D721Med (cell line): ENCODE data around the gene TMEM184B.

Experiments
- DNase-seq: peaks from one replicate; pipeline ENCODE4 v3.0.0; 2011; ENCODE audit warnings: low spot score; ENCODE audit not compliant: insufficient read length
- FAIRE-seq: peaks from 2 replicates; lab custom pipeline; 2011; peaks lifted over from hg19 to GRCh38; lab: Jason Lieb, UNC
- CTCF ChIP-seq: IDR thresholded peaks from 2 replicates; pipeline ENCODE4 v1.5.1; 2012; ENCODE audit warnings: mild to moderate bottlenecking, control low read depth; ENCODE audit not compliant: insufficient read depth; ENCODE audit errors: missing control alignments

Gene TMEM184B

DNA sequence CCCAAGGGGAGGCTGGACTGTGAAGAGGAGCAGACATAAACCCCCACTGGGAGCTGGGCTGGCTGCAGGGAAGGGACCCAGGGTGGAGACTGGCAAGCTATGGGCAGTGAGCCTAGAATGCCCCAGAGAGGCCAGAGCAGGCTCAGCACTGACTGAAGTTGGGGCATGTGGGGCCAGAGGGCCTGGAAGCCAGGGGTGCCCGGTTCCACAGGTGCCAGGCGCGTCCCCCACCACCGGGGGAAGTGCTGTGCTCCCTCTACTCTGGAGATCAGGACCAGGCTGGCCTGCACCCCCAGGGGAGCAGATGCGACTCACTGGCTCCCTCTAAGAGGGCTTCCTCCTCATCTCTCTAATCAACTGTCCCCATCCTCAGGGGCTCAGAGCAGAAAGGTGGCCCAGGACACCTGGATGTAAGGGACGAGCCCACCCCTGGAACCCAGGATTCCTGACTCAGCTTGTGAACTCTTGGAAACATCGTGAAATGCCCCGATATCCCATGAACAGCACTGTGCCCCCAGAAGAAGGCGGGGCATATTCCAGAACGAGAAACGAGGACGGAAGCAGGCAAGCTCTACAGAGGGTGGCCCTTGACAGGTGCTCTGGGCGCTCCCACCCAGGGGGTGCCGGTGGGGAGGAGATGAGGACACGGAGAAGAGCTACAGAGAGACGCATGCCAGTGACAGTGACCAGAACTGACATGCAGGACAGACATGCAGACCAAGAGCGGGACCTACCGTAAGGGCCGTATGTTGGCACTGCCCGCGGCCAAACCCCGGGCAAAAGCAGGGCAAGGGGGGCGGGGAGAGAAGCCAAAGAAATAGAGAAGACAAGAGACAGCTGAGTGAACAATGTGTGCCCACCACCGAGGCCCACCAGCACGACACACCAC, 50.7 kb downstream of the TMEM184B start:
- TF ChIP-seq CTCF: no peak
- no peak for FAIRE-seq
- DNase-seq: no peak

GRCh38 chr22:38221407-38221806, 51.4 kb downstream of the TMEM184B start:
- DNase-seq: no peak
- no peak for TF ChIP-seq CTCF
- no peak for FAIRE-seq

DNA sequence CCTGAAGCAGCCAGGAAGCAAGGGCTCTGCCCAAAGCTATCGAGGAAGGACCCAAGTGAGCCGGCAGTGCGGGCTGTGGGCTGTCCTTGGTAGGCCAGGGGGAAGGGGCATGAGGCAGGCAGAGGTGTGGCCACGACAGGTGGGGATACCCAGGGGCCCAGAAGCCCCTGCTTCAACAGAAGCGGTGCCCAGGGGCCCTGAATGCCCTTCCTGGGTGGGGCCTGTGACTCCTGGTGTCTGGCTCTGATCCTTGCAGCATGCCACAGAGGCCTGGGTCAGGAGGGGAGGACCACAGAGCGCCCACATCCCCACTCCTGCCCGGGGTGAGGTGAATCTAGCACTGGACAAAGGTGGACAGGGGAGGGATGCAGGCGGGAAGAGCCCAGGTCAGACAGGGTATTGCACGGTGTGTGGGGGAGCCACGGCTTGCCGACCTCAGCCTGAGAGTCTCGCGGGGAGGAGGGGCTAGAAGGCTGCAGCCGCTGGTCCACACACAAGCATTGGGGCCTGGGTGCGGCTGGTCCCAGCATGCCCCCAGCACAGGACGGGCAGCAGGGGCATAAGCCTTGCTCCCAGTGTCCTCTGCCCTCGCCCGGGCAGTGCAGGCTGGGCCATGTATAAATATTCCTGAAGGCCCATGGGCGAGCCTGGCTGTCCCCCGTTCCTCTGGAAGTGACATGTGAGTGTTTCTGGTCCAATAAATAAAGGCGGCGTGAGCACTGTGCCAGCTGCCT, 52.0 kb downstream of the TMEM184B start:
- TF ChIP-seq CTCF: no peak
- DNase-seq: no peak
- no peak for FAIRE-seq

- TF ChIP-seq CTCF: no peak
- no peak for DNase-seq
- no peak for FAIRE-seq
Observed at GRCh38 chr22:38220163-38220562, 52.6 kb downstream of the TMEM184B start.

DNA sequence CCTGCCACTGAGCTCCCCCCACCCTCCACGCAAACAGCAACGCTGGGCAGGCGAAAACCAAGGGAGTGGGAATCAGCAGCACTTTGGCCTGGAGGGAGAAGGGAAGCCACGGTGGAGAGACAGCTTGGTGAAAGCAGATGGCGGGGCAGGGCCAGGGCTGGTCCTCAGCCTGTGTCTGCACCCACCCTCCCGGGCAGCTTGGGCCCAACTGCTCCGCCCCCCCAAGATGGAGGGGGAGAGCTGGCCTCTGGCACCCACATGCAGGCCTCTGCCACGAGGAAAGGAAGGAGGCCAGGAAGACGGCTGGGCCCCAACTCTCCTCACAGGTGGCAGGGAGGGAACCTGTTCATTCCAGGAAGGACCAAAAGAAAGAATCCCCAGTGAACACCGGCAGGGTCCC, 53.2 kb downstream of the TMEM184B start:
- DNase-seq: no peak
- TF ChIP-seq CTCF: no peak
- FAIRE-seq: no peak

DNA sequence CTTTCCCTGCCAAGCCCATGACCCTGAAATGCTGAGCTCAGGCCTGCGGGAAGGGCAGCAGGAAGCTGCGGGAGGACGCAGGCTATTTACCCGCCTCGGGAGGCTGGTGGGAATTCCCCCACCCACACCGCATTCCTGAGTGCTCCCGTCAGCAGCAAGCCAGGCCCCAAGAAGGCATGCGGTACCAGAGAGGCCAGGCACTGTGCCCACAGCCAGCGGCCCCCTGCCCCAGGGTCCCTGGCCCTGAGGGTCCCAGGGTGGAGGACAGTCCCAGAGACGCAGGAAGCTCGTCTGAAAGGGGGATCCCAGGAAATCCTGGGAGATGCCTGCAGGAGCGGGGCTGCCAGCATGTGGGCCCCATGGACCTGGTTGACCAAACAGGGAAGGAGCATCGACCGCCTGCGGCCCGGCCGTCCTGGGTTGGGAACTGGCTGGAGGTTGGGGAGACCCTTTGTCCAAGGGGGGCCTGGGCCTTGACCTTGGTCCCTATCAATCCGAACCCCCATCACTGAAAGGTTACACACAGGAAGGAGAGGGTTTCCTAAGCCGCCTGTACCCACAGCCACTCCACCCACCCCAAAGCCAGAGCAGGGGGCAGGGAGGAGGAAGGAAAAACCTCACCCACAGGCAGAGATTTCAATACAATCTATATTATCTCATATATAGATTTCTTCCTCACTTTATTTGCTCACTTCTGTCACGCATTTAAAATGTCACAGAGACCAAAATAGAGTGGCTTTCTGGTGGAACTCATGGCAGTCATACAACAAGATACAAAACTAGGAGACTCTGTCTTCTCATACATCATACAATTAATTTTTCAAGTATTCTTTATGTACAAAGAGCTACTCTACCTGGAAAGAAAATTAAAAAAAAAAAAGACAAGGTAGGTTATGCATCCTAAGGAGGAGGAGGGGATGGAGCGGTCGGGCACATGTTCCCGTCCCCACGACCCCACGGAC, 53.9 kb downstream of the TMEM184B start:
- DNase-seq (no peak), FAIRE-seq (no peak)
- no peak for TF ChIP-seq CTCF
